Measurements from ENCODE around the gene MRPS6.

The MRPS6 gene

DNA sequence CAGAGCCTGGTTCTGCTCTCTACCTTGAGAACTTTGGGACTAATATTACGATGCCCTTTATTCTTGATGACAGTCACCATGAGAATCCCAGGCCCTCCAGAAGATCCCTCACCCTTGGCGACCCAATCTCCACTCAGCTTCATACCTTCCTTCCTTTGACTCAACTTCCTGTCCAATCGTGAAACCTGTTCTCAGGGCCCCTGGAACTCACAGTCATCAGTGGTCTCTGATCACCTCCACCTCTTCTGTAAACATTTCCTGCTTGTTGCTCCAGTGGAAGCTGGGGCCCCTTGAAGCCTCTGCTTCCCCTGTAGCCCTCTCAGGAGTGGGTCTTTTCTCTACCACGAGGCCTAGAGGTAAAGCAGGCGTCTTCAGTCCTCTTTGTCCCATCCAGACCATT lies 79.1 kb downstream of the MRPS6 start:
- TF ChIP-seq, protein P1, sequence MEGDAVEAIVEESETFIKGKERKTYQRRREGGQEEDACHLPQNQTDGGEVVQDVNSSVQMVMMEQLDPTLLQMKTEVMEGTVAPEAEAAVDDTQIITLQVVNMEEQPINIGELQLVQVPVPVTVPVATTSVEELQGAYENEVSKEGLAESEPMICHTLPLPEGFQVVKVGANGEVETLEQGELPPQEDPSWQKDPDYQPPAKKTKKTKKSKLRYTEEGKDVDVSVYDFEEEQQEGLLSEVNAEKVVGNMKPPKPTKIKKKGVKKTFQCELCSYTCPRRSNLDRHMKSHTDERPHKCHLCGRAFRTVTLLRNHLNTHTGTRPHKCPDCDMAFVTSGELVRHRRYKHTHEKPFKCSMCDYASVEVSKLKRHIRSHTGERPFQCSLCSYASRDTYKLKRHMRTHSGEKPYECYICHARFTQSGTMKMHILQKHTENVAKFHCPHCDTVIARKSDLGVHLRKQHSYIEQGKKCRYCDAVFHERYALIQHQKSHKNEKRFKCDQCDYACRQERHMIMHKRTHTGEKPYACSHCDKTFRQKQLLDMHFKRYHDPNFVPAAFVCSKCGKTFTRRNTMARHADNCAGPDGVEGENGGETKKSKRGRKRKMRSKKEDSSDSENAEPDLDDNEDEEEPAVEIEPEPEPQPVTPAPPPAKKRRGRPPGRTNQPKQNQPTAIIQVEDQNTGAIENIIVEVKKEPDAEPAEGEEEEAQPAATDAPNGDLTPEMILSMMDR (IDR thresholded peaks at IDR 0.05; ENCODE audit: low read length, missing control alignments) = no peak

DNA sequence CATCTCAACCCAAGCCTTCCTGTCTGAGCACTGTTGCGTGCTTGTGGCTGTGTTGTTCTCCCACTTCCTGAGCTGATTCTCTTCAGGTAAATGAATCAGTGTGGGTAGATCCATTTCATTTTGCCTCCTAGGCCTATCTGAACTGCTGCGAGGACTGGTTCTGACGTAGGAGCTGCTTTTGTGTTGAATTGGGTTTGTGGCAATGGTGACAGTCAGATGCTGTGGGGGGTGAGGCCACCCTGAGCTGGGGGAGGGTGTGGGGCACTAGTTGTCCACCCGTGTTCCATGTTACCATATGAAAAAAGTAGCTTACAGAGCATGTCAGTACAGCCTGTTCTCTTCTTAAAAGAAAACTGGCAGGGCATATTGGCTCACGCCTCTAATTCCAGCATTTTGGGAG lies 81.5 kb downstream of the MRPS6 start:
- DNase-seq (ENCODE audit: low read depth) = no peak
- H3K4me3 ChIP-seq (replicated peaks; ENCODE audit: low read depth, low read length) = no peak overlapping the region
- TF ChIP-seq, protein P1 (IDR thresholded peaks at IDR 0.05; ENCODE audit: low read length, missing control alignments) = no peak

More for the DNA sequence above, 79.1 kb downstream of the MRPS6 start:
- no peak for DNase-seq (ENCODE audit: low read depth)
- H3K4me3 ChIP-seq (replicated peaks; ENCODE audit: low read depth, low read length) = no peak overlapping the region

DNA sequence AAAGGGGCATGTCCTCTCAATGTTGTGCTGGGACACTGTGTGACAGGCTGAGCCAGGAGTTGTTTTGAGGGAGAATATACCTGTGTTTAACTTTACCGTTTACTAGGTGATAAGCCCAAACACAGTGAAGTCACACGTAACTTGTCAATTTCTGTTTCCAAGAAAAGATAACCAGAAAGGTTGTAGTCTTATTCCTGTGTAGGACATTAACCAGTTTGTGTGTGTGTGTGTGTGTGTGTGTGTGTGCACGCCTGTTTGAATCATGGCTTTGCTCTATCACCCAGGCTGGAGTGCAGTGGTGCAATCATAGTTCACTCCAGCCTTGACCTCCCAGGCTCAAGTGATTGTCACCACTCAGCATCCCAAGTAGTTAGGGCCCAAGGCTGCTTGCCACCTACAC lies 83.6 kb downstream of the MRPS6 start:
- TF ChIP-seq, protein P1 (IDR thresholded peaks at IDR 0.05; ENCODE audit: low read length, missing control alignments) = no peak
- DNase-seq (ENCODE audit: low read depth) = no peak

DNA sequence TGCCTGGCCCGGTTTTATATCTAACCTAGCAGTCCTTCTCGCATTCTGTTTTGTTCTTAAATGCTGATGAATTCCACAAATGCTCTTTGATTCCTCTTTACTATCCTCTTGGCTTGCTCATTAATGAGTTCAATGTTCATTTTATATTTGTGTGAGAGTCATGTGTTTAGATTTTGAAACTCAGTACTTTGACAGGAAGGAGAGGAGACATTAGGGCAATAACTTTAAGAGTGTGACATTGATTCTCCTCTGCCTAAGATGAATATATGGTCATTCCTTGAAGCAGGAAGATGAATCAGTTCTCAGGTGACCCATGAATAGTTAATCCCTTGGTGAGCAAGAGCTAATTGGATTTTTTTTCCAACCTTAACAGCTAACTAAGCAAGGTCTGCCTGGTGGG lies 84.1 kb downstream of the MRPS6 start:
- DNase-seq (ENCODE audit: low read depth) = no peak
- TF ChIP-seq, protein P1 (IDR thresholded peaks at IDR 0.05; ENCODE audit: low read length, missing control alignments) = no peak
- no peak overlapping the region for H3K4me3 ChIP-seq (replicated peaks; ENCODE audit: low read depth, low read length)

More for the DNA sequence above, 83.6 kb downstream of the MRPS6 start:
- H3K4me3 ChIP-seq (replicated peaks; ENCODE audit: low read depth, low read length) = no peak overlapping the region

DNA sequence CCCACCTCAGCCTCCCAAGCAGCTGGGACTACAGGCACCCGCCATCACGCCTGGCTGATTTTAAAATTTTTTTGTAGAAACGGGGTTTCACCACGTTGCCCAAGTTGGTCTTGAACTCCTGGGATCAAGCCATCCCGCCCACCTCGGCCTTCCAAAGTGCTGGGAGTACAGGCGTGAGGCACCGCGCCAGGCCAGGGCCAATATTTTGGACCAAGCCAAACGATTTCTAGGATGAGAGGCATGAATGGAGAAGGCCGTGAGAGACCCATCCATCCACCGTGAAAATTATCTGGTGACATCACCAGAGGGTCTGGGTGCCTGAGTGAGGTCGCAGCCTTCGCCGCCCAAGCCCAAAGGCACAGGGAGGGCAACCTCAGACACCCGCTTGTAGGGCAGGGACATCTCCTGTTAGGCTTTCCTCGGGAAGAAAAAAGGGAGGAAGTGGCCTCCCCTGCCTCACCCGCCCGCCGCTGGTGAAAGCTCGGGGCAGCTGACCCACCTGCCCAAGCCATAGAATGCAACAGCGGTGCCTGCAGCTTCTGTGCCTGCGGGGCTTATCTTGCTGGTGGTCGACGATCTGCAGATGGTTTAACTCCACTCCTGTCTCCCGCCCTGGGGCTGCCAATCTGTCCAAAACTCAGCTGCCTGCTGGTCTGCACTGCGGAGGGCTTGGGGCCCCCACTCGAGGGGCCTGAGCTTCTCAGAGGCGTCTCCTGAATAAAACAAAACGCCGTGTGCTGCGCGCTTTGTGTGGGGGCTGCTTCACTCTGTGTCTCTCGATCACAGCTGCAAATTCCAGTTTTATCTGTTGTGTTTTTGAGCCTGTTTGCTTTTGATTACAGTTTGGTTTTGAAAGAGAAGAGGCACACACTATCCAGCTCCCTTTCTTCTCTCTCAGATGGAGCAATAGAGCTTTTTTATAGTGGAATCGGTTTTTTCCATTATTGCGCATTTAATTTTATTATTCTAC lies 85.8 kb downstream of the MRPS6 start:
- TF ChIP-seq, protein P1 (IDR thresholded peaks at IDR 0.05; ENCODE audit: low read length, missing control alignments) = no peak
- no peak overlapping the region for H3K4me3 ChIP-seq (replicated peaks; ENCODE audit: low read depth, low read length)
- no peak for DNase-seq (ENCODE audit: low read depth)

DNA sequence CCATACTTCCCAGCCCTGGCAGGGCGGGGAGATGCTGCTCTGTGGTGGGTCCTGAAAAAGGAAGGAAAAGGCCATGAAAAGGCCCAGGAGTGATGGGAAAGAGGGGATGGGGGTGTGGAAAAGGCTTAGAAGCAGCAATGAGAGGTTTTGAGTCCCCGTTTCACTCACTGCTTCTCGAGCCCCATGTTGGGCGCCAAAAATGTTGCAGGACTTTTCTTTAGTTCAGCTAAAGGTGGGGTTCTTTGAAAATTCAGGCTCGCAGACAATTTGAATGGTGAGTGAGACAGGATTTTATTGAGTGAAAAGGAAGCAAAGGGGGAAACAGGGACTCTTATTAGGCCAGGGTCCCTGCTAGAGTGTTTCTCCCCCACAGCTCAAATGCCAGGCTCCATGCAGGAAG lies 93.1 kb downstream of the MRPS6 start:
- H3K4me3 ChIP-seq (replicated peaks; ENCODE audit: low read depth, low read length) = no peak overlapping the region
- TF ChIP-seq, protein P1 (IDR thresholded peaks at IDR 0.05; ENCODE audit: low read length, missing control alignments) = no peak
- no peak for DNase-seq (ENCODE audit: low read depth)
